Endothelial cell (in vitro differentiated cells): ENCODE data around the gene IBA57. TPM values are rescaled to one million over a fixed set of nuclear protein-coding genes. Genes with fewer than 3 reads are reported as not detected.

Experiments
- DNase-seq: peaks from one replicate; pipeline ENCODE4 v3.0.0; 2021; ENCODE audit warnings: low spot score
- H3K27ac Mint-ChIP-seq: one replicate; pipeline ENCODE4 v1.8.0; 2021; ENCODE audit warnings: mixed read lengths, inconsistent platforms; ENCODE audit not compliant: unreplicated experiment
- H3K27me3 Mint-ChIP-seq: one replicate; pipeline ENCODE4 v1.8.0; 2021; ENCODE audit warnings: mild to moderate bottlenecking, moderate library complexity, mixed read lengths, inconsistent platforms; ENCODE audit not compliant: unreplicated experiment
- H3K36me3 Mint-ChIP-seq: one replicate; pipeline ENCODE4 v1.8.0; 2021; ENCODE audit warnings: mild to moderate bottlenecking, low read depth, mixed read lengths, inconsistent platforms; ENCODE audit not compliant: unreplicated experiment
- H3K4me1 Mint-ChIP-seq: one replicate; pipeline ENCODE4 v1.8.0; 2021; ENCODE audit warnings: mild to moderate bottlenecking, mixed read lengths, inconsistent platforms; ENCODE audit not compliant: unreplicated experiment
- H3K4me3 Mint-ChIP-seq: one replicate; pipeline ENCODE4 v1.8.0; 2021; ENCODE audit warnings: mild to moderate bottlenecking, mixed read lengths, inconsistent platforms; ENCODE audit not compliant: unreplicated experiment
- H3K9me3 Mint-ChIP-seq: one replicate; pipeline ENCODE4 v1.8.0; 2021; ENCODE audit warnings: mixed read lengths, inconsistent platforms; ENCODE audit not compliant: unreplicated experiment
- total RNA-seq: library from RNA; stranded (reverse); fragmentation: NEBNext Ultra II Directional; extraction: Animal tissue kit (Norgen Biotek cat#: 25700); gene quantifications from one replicate; pipeline ENCODE4 v1.2.1, GENCODE V29; 2021; ENCODE audit not compliant: unreplicated experiment
- TF ChIP-seq, protein P1 (sequence below): fragments of 200-600 bp; sonication (generic); IDR thresholded peaks from one replicate; pipeline ENCODE4 v1.5.0; 2021; ENCODE audit warnings: antibody characterized with exemption; ENCODE audit not compliant: unreplicated experiment

The IBA57 gene
- total RNA-seq, 1 donor from 2014 or later, result 11.5 TPM

DNA sequence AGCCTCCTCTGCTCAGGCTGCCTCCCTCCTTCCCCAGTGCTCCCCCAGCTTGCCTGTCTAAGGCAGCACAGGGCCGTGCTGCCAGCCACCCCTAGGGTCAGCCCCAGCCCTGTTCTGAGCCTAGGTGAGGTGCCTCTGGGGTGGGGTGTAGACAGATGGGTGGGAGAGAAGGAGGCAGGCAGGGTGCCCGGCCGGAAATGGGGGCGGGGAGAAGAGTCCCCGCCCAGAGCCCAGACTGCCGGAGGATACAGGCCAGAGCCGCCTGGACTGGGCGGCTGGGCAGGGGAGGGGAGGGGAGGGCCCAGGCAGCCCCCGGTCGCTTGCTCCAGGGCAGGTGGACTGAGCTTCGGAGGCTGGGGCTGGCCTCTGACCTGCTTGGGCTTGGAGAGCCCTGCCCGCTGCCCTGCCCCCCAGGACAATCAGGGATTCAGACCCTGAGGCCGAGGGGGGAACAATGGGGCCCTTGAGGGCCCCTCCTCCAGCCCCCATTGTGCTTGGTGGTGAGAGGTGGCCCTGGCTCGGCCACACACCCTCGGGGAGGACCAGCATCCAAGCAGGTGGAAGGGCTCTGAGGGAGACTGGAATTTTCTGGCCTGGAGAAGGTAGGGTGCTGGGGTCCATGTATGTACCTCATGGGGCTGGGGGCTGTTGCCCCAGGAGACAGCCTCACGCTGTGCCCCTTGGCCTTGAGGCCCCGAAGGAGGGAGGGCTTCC is 16.0 kb upstream of the IBA57 start, which contains the start of gene GJC2:
TSS of gene GJC2 (plus strand) at position 525 of the 714 bp plus-strand sequence. CDS start 7,829 bp downstream, outside the sequence.
- Mint-ChIP-seq H3K4me3 (no peak within 1 kb of the TSS), H3K27ac (peak within 1 kb of the TSS; percentile 42), H3K4me1 (no peaks in the 10 kb centered on the region), H3K36me3 (no peaks in the 10 kb centered on the region), H3K27me3 (peaks cover 4% of the 10 kb centered on the region), H3K9me3 (no peaks in the 10 kb centered on the region)
- DNase-seq, result no peak
- TF ChIP-seq, protein P1, sequence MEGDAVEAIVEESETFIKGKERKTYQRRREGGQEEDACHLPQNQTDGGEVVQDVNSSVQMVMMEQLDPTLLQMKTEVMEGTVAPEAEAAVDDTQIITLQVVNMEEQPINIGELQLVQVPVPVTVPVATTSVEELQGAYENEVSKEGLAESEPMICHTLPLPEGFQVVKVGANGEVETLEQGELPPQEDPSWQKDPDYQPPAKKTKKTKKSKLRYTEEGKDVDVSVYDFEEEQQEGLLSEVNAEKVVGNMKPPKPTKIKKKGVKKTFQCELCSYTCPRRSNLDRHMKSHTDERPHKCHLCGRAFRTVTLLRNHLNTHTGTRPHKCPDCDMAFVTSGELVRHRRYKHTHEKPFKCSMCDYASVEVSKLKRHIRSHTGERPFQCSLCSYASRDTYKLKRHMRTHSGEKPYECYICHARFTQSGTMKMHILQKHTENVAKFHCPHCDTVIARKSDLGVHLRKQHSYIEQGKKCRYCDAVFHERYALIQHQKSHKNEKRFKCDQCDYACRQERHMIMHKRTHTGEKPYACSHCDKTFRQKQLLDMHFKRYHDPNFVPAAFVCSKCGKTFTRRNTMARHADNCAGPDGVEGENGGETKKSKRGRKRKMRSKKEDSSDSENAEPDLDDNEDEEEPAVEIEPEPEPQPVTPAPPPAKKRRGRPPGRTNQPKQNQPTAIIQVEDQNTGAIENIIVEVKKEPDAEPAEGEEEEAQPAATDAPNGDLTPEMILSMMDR, result no peak

DNA sequence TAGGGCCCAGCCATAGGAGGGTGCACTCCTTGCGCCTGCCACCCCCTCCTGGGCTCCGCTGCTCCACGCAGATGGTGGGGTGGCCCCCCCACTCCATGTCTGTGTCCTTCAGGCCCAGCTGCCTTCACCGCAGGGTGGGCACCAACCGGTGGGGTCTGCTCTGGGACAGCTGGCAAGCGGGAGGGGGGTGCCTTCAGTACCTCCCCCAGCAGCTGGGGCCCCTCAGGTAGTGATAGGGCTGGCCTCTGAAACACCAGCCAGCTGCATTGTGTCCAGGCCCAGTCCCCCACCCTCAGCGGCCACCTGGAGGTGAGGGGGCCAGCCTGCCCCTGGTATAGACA is 15.5 kb upstream of the IBA57 start:
- Mint-ChIP-seq H3K27me3 (peaks cover 7% of the 10 kb centered on the region), H3K4me3 (no peak overlapping the region), H3K4me1 (no peaks in the 10 kb centered on the region), H3K36me3 (no peaks in the 10 kb centered on the region), H3K27ac (no peak overlapping the region), H3K9me3 (no peaks in the 10 kb centered on the region)
- TF ChIP-seq, protein P1, result no peak
- no peak for DNase-seq

DNA sequence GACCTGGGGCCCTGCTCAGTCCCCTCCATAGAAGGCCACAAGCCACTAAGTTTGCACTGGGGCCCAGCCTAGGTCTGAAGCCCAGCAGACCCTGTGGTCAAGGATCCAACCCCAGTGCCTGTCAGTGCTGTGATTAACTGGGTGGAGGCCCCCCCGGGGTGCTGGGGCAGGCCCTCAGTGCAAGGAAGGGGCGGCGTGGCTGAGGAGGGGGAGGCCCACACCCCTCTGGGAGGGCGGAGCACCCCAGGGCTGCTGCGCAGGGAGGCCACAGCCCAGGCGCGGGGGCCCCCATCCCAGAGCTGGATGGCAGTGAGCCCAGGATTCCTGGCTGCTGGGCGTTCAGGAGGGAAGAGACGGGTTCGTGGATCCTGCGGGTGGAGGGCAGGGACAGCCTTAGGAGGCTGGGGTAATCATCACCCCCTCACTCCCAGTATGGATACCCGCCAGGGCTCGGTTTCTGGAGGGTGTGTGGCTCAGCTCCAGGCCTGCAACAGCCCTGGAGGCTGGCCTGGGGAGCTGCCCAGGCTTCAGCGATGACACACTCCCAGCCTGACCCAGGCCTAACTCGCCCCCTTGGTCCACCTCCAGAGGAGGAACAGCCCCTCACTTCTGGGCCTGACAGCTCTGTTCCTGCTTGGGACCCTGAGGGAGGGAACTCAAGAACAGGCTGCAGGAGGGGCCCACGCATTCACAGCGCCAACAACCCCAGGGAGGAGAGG is 15.0 kb upstream of the IBA57 start:
- DNase-seq, result no peak
- TF ChIP-seq, protein P1, result no peak
- no peaks in the 10 kb centered on the region for H3K9me3 Mint-ChIP-seq
- H3K27me3 Mint-ChIP-seq, result peaks cover 7% of the 10 kb centered on the region
- H3K27ac Mint-ChIP-seq, result no peak overlapping the region
- H3K4me1 Mint-ChIP-seq, result no peaks in the 10 kb centered on the region
- no peaks in the 10 kb centered on the region for H3K36me3 Mint-ChIP-seq
- no peak overlapping the region for H3K4me3 Mint-ChIP-seq

DNA sequence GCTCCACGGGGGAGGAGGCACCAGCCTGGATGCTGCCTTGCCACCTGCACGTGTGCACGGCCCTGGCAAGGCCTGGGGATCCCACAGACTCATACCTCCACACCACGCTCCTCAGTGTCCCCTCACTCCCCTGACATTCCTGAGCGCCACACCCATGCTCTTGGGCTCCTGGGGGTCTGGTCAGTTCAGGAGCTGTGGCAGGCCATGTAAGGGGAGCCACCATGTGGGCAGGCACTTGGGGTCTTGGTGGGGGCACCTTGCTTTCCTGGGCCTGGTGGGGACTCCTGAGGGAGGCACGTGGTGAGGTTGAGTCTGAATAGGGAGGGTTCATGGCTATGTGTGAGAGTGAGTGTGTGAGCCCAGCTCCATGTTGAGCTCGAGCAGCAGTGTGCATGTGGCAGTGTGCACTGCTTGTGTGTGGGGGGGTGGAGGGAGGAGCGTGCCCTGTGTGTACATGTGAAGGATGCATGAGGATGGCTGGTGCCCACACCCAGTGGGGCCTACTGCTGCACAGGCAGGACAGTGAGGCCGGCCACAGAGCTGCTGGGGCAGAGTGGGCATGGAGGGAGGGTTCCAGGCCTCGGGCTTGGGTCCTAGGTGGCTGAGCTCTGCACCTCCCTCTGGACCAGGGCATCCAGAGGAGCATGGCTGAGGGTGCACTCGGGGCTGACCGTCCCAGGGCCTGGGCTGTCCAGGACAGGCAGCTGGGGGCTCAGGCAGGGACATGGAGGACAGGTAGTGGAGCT is 14.3 kb upstream of the IBA57 start:
- Mint-ChIP-seq H3K4me1 (peaks cover 5% of the 10 kb centered on the region), H3K4me3 (peak overlapping the region; percentile 28), H3K9me3 (no peaks in the 10 kb centered on the region), H3K27ac (peak overlapping the region; percentile 75), H3K27me3 (peaks cover 7% of the 10 kb centered on the region), H3K36me3 (no peaks in the 10 kb centered on the region)
- TF ChIP-seq, protein P1, result no peak
- DNase-seq, result no peak
